Suprapubic skin (tissue), 4 donors: Measurements from ENCODE around the gene EGLN2. TPM values are rescaled to one million over a fixed set of nuclear protein-coding genes. Genes with fewer than 3 reads are reported as not detected.

Experiments
- DNase-seq, 2 donors: peaks; one replicate each; pipeline ENCODE4 v3.0.0-alpha.2; 2019; ENCODE audit warnings: low spot score in 2 of 2
- H3K27ac ChIP-seq: fragments of 200-600 bp; sonication (generic); one replicate; pipeline ENCODE4 v1.5.1; 2019
- H3K27me3 ChIP-seq: fragments of 200-600 bp; sonication (generic); one replicate; pipeline ENCODE4 v1.5.1; 2019
- H3K36me3 ChIP-seq: fragments of 200-600 bp; sonication (generic); one replicate; pipeline ENCODE4 v1.5.1; 2019
- H3K4me1 ChIP-seq: fragments of 200-600 bp; sonication (generic); one replicate; pipeline ENCODE4 v1.5.1; 2019
- H3K4me3 ChIP-seq: fragments of 200-600 bp; sonication (generic); one replicate; pipeline ENCODE4 v1.5.1; 2019; ENCODE audit warnings: mild to moderate bottlenecking
- H3K9me3 ChIP-seq: fragments of 200-600 bp; sonication (generic); one replicate; pipeline ENCODE4 v1.5.1; 2019
- CTCF ChIP-seq, 2 donors: fragments of 200-600 bp in 1 of 2; fragments of 450-650 bp in 1 of 2; sonication (generic) in 1 of 2; IDR thresholded peaks; one replicate each; pipeline ENCODE4 v1.5.1; 2016 to 2019; ENCODE audit warnings: antibody characterized with exemption in 2 of 2, mild to moderate bottlenecking in 1 of 2, moderate library complexity in 1 of 2
- EP300 ChIP-seq: sonication (generic); formaldehyde crosslinking; IDR thresholded peaks from one replicate; pipeline ENCODE4 v1.6.1; 2017; ENCODE audit warnings: antibody characterized with exemption
- POLR2A ChIP-seq, 2 donors: fragments of 450-650 bp; IDR thresholded peaks; one replicate each; pipeline ENCODE4 v1.6.1; 2017; ENCODE audit warnings: antibody characterized with exemption in 2 of 2, mild to moderate bottlenecking in 2 of 2, moderate library complexity in 2 of 2
- POLR2AphosphoS5 ChIP-seq, 3 donors: sonication (generic); formaldehyde crosslinking; IDR thresholded peaks; one replicate each; pipeline ENCODE4 v1.6.1; 2017; ENCODE audit warnings: antibody characterized with exemption in 3 of 3
- WGBS: methylation state at CpG from one replicate; pipeline ENCODE4 v1.1.5; 2018; 5-methylcytosine and 5-hydroxymethylcytosine counted together
- total RNA-seq, 4 donors: library from RNA; depleted of rRNA; stranded (reverse); fragments of >200 nt; gene quantifications; one replicate each; pipeline ENCODE4 v1.1.0, GENCODE V29; 2016

Gene EGLN2
- total RNA-seq, 4 donors from 2014 or later: 31.5 to 51.2 (median 37.6) TPM

GRCh38 chr19:40755248-40755624 lies 43.8 kb upstream of the EGLN2 start:
- Histone ChIP-seq H3K4me1 (peaks cover 53% of the 10 kb centered on the region), H3K36me3 (peaks cover 30% of the 10 kb centered on the region), H3K9me3 (no peaks in the 10 kb centered on the region), H3K27ac (no peak overlapping the region), H3K4me3 (no peak overlapping the region), H3K27me3 (no peaks in the 10 kb centered on the region)
- TF ChIP-seq EP300 (no peak), CTCF (IDR thresholded peaks at IDR 0.05) (no peak), POLR2AphosphoS5 (IDR thresholded peaks at IDR 0.05) (no peak), POLR2A (IDR thresholded peaks at IDR 0.05) (no peak)
- WGBS: 90% methylated on average over 3 of the region's 3 CpGs
- no peak for DNase-seq

- WGBS: 97% methylated on average over 5 of the region's 8 CpGs
- Histone ChIP-seq H3K27ac (no peak overlapping the region), H3K27me3 (no peaks in the 10 kb centered on the region), H3K36me3 (peaks cover 35% of the 10 kb centered on the region), H3K4me1 (peaks cover 53% of the 10 kb centered on the region), H3K9me3 (no peaks in the 10 kb centered on the region), H3K4me3 (no peak overlapping the region)
- DNase-seq: no peak
- TF ChIP-seq CTCF (IDR thresholded peaks at IDR 0.05): no peak
- TF ChIP-seq POLR2A (IDR thresholded peaks at IDR 0.05): no peak
Observed at GRCh38 chr19:40755791-40756190, 43.2 kb upstream of the EGLN2 start.

GRCh38 chr19:40756502-40757110 lies 42.4 kb upstream of the EGLN2 start:
- H3K4me1 ChIP-seq: peaks cover 50% of the 10 kb centered on the region
- H3K4me3 ChIP-seq: no peak overlapping the region
- 64% methylated on average over 10 of the region's 11 CpGs for WGBS
- no peak for DNase-seq
- H3K9me3 ChIP-seq: no peaks in the 10 kb centered on the region
- no peak overlapping the region for H3K27ac ChIP-seq
- no peaks in the 10 kb centered on the region for H3K27me3 ChIP-seq
- TF ChIP-seq EP300 (no peak), POLR2A (IDR thresholded peaks at IDR 0.05) (no peak), CTCF (IDR thresholded peaks at IDR 0.05) (no peak), POLR2AphosphoS5 (IDR thresholded peaks at IDR 0.05) (no peak)
- peaks cover 43% of the 10 kb centered on the region for H3K36me3 ChIP-seq

- Histone ChIP-seq H3K4me3 (no peak overlapping the region), H3K36me3 (peaks cover 62% of the 10 kb centered on the region), H3K4me1 (peaks cover 35% of the 10 kb centered on the region), H3K27me3 (no peaks in the 10 kb centered on the region), H3K27ac (no peak overlapping the region), H3K9me3 (no peaks in the 10 kb centered on the region)
- TF ChIP-seq POLR2A (IDR thresholded peaks at IDR 0.05) (no peak), CTCF (IDR thresholded peaks at IDR 0.05) (no peak), POLR2AphosphoS5 (IDR thresholded peaks at IDR 0.05) (no peak), EP300 (no peak)
- DNase-seq: no peak
- WGBS: 98% methylated on average over 3 of the region's 3 CpGs
Observed at GRCh38 chr19:40758491-40758890, 40.5 kb upstream of the EGLN2 start.

- DNase-seq: no peak
- H3K36me3 ChIP-seq: peaks cover 71% of the 10 kb centered on the region
- 91% methylated on average over 9 of the region's 13 CpGs for WGBS
Observed at GRCh38 chr19:40759352-40759751, 39.6 kb upstream of the EGLN2 start.

More at GRCh38 chr19:40759352-40759751, 39.6 kb upstream of the EGLN2 start:
- no peak overlapping the region for H3K4me3 ChIP-seq
- H3K27me3 ChIP-seq: no peaks in the 10 kb centered on the region
- H3K9me3 ChIP-seq: no peaks in the 10 kb centered on the region
- TF ChIP-seq POLR2A (IDR thresholded peaks at IDR 0.05): no peak
- no peak for TF ChIP-seq POLR2AphosphoS5 (IDR thresholded peaks at IDR 0.05)
- TF ChIP-seq CTCF (IDR thresholded peaks at IDR 0.05): no peak
- TF ChIP-seq EP300: no peak
- peaks cover 26% of the 10 kb centered on the region for H3K4me1 ChIP-seq
- no peak overlapping the region for H3K27ac ChIP-seq
